GM19438 (cell line): ENCODE results near the gene CELF4.

Experiments used
- ATAC-seq: cut with Tn5 transposase; IDR thresholded peaks from one replicate; pipeline ENCODE4 v1.9.1; 2021; ENCODE audit warnings: low read depth; ENCODE audit not compliant: unreplicated experiment

The CELF4 gene

GRCh38 chr18:37249171-37249886, 316.3 kb downstream of the CELF4 start:
- ATAC-seq = no peak

- ATAC-seq = no peak
Measured at GRCh38 chr18:37248281-37248680, 317.3 kb downstream of the CELF4 start.

- ATAC-seq = no peak
Measured at GRCh38 chr18:37247497-37248161, 318.0 kb downstream of the CELF4 start.

GRCh38 chr18:37246779-37247340, 318.7 kb downstream of the CELF4 start:
- ATAC-seq = no peak

GRCh38 chr18:37244618-37245017, 321.0 kb downstream of the CELF4 start:
- ATAC-seq = no peak

GRCh38 chr18:37243741-37244140, 321.9 kb downstream of the CELF4 start:
- ATAC-seq = no peak

- ATAC-seq = no peak
Measured at GRCh38 chr18:37242826-37243560, 322.6 kb downstream of the CELF4 start.

GRCh38 chr18:37242091-37242490, 323.5 kb downstream of the CELF4 start:
- ATAC-seq = no peak

GRCh38 chr18:37238282-37239108, 327.1 kb downstream of the CELF4 start:
- ATAC-seq = no peak

GRCh38 chr18:37235583-37235982, 330.0 kb downstream of the CELF4 start:
- no peak for ATAC-seq

GRCh38 chr18:37231251-37231650, 334.3 kb downstream of the CELF4 start:
- ATAC-seq = no peak

GRCh38 chr18:37230768-37231167, 334.8 kb downstream of the CELF4 start:
- ATAC-seq = no peak

- no peak for ATAC-seq
Measured at GRCh38 chr18:37225279-37225678, 340.3 kb downstream of the CELF4 start.

GRCh38 chr18:37222999-37223378, 342.6 kb downstream of the CELF4 start:
- no peak for ATAC-seq

GRCh38 chr18:37222354-37222998, 343.1 kb downstream of the CELF4 start:
- ATAC-seq = no peak

GRCh38 chr18:37219257-37219656, 346.3 kb downstream of the CELF4 start:
- ATAC-seq = no peak

- no peak for ATAC-seq
Measured at GRCh38 chr18:37218022-37218590, 347.5 kb downstream of the CELF4 start.

- ATAC-seq = no peak
Measured at GRCh38 chr18:37210781-37211180, 354.8 kb downstream of the CELF4 start.

GRCh38 chr18:37207343-37207742, 358.3 kb downstream of the CELF4 start:
- ATAC-seq = no peak

GRCh38 chr18:37199741-37200140, 365.9 kb downstream of the CELF4 start:
- no peak for ATAC-seq
